Measurements from ENCODE around the gene TNK1. TPM values are rescaled to one million over a fixed set of nuclear protein-coding genes. Genes with fewer than 3 reads are reported as not detected.

The TNK1 gene
- polyA plus RNA-seq, 1 of the 3 experiments (the other 2 are of a cell fraction) = 0.64 TPM

- Histone ChIP-seq H3K9me3 (no peaks in the 10 kb centered on the region), H3K79me2 (ENCODE audit: insufficient read depth) (peaks cover 11% of the 10 kb centered on the region), H2AFZ (ENCODE audit: low read depth) (no peak overlapping the region), H3K4me2 (no peak overlapping the region), H3K36me3 (replicated peaks in 1 of 2; ENCODE audit: control insufficient read depth in 1 of 2, insufficient read depth in 2 of 2, low read length in 1 of 2) (no peaks in the 10 kb centered on the region), H3K27me3 (ENCODE audit: insufficient read depth) (peaks cover 10% of the 10 kb centered on the region; the same call in 1 of the 2 replicates), H3K9me2 (no peaks in the 10 kb centered on the region), H3K4me1 (ENCODE audit: control insufficient read depth in 1 of 2, insufficient read depth in 2 of 2, low read depth in 1 of 2, low read length in 1 of 2) (peaks cover 6 to 16% of the 10 kb centered on the region in 2 experiments; a peak in 2 of 4 replicates), H4K20me1 (ENCODE audit: insufficient read depth) (no peaks in the 10 kb centered on the region; the same call in 1 of the 2 replicates), H3F3A (replicated peaks; ENCODE audit: insufficient read depth) (peaks cover 18% of the 10 kb centered on the region), H3K4me3 (ENCODE audit: low read depth in 2 of 2, low read length in 1 of 2) (no peak overlapping the region), H3K27ac (ENCODE audit: low read depth in 2 of 2, low read length in 1 of 2) (no peak overlapping the region), H3K9ac (no peak overlapping the region)
- TF ChIP-seq CTCF (IDR thresholded peaks at IDR 0.05) (no peak), GABPA (IDR thresholded peaks at IDR 0.05; ENCODE audit: low read depth) (no peak), REST (IDR thresholded peaks at IDR 0.05; ENCODE audit: low read depth, low read length) (no peak), EZH2phosphoT487 (IDR thresholded peaks at IDR 0.05; ENCODE audit: borderline replicate concordance, low read depth) (no peak), GATA2 (CRISPR knock-in tag; IDR thresholded peaks at IDR 0.05) (no peak), IRF3 (IDR thresholded peaks at IDR 0.05; ENCODE audit: low read depth, low read length) (no peak), MXI1 (IDR thresholded peaks at IDR 0.05; ENCODE audit: low read depth, low read length) (no peak), RXRA (IDR thresholded peaks at IDR 0.05; ENCODE audit: borderline replicate concordance, low read depth) (no peak), NFIC (IDR thresholded peaks at IDR 0.05; ENCODE audit: borderline replicate concordance) (no peak), FOXM1 (IDR thresholded peaks at IDR 0.05; ENCODE audit: low read depth) (no peak), TEAD4 (IDR thresholded peaks at IDR 0.05; ENCODE audit: borderline replicate concordance, insufficient read depth) (no peak), FOXJ3 (CRISPR knock-in tag; IDR thresholded peaks at IDR 0.05) (no peak), TCF12 (IDR thresholded peaks at IDR 0.05) (no peak), RCOR1 (IDR thresholded peaks at IDR 0.05; ENCODE audit: low read length) (no peak)
- DNase-seq = no peak
- ChIA-PET POLR2A (no interaction called here), CTCF (interaction anchor here (0.8 to 5.6 kb wide), 9 partner anchors 8 to 214 kb away, joined by 3 to 55 read pairs (median 7); partner anchors contain the start of genes ACAP1, DVL2, GABARAP and SENP3)
- WGBS (ENCODE audit: low lambda C conversion rate) = 74% methylated on average over 17 of the region's 18 CpGs
Observed at GRCh38 chr17:7346761-7347614, 33.9 kb upstream of the TNK1 start.
